Measurements from ENCODE around the gene UCHL5.

Gene UCHL5

DNA sequence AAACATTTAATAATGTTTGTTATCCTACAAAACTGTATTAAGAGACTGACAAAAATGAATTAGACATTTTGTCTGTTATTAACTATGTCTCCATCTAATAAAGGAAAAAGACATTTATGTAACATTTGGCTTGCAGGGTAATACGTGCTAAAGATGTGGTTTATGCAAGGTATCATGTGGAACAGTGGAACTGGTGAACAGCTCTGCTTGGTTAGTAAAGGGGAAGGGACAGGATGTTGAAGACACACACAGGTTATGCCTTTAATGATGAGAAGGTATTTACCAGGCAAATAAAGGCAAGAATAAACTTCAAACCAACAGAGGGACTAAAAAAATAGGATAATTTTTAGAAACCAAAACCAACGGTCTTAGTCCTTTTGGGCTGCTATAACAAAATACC lies 93.1 kb downstream of the UCHL5 start:
- DNase-seq (ENCODE audit: low spot score), result no peak

DNA sequence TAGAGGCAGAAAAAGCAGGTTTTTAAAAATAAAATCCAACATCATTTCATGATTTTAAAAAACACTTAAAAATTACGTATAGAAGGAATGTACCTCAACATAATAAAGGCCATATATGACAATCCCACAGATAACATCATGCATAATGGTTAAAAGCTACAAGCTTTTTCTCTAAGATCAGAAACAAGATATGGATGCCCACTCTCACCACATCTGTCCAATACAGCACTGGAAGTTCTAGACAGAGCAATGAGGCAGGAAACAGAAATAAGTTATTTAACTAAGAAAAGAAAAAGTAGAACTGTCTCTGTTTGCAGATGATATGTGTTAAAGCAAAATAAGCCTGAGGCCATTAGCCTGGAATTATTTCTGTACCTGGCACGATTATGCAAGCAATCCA lies 96.3 kb downstream of the UCHL5 start:
- DNase-seq (ENCODE audit: low spot score), result no peak

Data from activated CD4-positive, alpha-beta T cell treated with anti-CD3 and anti-CD28 coated beads, Interleukin-2, Interleukin-4, amounts not matched to agents 100 ng/mL and 50 ng/mL, durations not matched to agents 16 hours and 8 hours (primary cell).